RWPE1 (cell line): ENCODE results near the gene BRSK1.
A peak's percentile ranks its signal among the peaks of the same experiment; 100 is the strongest.

ENCODE experiments used
- CTCF ChIA-PET: fragments of 350-600 bp; sonication (Branson Sonifier 250); formaldehyde crosslinking; extraction: SDS; loops from one replicate; lab custom pipeline; 2021; lab: Yijun Ruan, JAX
- POLR2A ChIA-PET: fragments of 400-600 bp; formaldehyde crosslinking; extraction: SDS; loops from one replicate; lab custom pipeline; 2020; ENCODE audit warnings: antibody characterized with exemption; ENCODE audit not compliant: low non-redundant PET; lab: Yijun Ruan, JAX
- DNase-seq: peaks from one replicate; pipeline ENCODE4 v3.0.0; 2012; ENCODE audit warnings: low spot score
- H3K27ac ChIP-seq: fragments of 450-650 bp; 2 replicates; pipeline ENCODE4 v1.5.1; 2017
- TF ChIP-seq, protein P1 (sequence below): fragments of 450-650 bp; conservative IDR thresholded peaks from 2 replicates; pipeline ENCODE4 v1.5.1; 2017; ENCODE audit warnings: low read depth, mild to moderate bottlenecking

Gene BRSK1

DNA sequence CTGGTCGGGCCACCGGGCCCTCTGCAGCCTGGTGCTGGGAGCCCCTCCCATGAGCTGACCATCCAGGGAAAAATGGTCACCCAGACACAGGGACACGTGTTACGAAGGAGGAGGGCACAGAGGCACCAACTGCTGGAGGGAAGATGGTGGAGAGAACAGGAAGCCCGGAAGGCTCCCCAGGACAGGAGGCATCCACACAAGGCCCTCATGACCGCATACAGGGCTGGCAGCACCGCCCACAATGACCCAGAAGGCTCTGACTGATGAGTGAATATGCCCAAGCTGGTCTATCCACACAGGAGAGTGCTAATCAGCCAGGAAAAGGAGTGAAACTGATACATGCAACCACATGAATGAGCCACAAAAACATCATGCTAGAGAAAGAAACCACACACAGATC lies 41.3 kb upstream of the BRSK1 start:
- no peak for DNase-seq
- H3K27ac ChIP-seq = peak overlapping the region; percentile 23
- CTCF ChIA-PET = no interaction called here
- POLR2A ChIA-PET = interaction anchor here (0.5 kb wide), 1 partner anchor 234 kb away, joined by 3 read pairs; no protein-coding TSS in a partner anchor
- TF ChIP-seq, protein P1, sequence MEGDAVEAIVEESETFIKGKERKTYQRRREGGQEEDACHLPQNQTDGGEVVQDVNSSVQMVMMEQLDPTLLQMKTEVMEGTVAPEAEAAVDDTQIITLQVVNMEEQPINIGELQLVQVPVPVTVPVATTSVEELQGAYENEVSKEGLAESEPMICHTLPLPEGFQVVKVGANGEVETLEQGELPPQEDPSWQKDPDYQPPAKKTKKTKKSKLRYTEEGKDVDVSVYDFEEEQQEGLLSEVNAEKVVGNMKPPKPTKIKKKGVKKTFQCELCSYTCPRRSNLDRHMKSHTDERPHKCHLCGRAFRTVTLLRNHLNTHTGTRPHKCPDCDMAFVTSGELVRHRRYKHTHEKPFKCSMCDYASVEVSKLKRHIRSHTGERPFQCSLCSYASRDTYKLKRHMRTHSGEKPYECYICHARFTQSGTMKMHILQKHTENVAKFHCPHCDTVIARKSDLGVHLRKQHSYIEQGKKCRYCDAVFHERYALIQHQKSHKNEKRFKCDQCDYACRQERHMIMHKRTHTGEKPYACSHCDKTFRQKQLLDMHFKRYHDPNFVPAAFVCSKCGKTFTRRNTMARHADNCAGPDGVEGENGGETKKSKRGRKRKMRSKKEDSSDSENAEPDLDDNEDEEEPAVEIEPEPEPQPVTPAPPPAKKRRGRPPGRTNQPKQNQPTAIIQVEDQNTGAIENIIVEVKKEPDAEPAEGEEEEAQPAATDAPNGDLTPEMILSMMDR = no peak

DNA sequence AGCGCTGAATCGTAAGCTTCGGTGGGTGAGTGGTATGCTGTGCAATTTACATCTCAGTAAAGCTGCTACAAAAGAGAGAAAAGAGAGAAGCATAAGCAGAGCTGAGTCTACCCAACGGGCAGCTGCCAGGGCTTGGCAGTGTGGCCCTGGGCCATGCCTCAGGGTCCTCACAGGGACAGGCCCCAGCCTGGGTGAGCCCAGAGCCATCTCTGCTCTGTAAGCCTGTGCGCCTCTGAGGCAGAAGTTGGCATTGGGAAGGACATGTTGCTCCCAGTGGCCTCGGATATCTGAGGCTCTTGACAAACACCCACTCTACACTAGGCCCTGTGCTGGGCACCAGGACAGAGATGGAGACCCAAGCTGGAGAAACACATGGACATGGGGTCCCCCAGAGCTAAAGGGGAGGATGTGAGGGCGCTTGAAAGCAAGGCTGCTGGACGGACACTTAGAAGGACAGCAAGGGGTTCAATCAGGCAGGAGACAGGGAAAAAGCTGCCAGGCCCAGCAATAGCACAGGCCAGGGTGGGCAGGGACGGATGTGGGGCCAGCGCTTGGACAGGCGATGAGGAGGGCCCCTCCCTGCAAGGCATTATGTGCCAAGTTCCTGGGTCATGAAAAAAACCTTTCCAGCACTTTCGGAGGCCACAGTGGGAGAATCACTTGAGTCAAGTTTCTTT lies 39.7 kb upstream of the BRSK1 start:
- CTCF ChIA-PET = no interaction called here
- H3K27ac ChIP-seq = peak overlapping the region; percentile 5; the same call in 1 of the 2 replicates
- DNase-seq = no peak
- POLR2A ChIA-PET = interaction anchor here (0.7 kb wide), 1 partner anchor 13 kb away, joined by 3 read pairs; no protein-coding TSS in a partner anchor
- TF ChIP-seq, protein P1 = no peak

DNA sequence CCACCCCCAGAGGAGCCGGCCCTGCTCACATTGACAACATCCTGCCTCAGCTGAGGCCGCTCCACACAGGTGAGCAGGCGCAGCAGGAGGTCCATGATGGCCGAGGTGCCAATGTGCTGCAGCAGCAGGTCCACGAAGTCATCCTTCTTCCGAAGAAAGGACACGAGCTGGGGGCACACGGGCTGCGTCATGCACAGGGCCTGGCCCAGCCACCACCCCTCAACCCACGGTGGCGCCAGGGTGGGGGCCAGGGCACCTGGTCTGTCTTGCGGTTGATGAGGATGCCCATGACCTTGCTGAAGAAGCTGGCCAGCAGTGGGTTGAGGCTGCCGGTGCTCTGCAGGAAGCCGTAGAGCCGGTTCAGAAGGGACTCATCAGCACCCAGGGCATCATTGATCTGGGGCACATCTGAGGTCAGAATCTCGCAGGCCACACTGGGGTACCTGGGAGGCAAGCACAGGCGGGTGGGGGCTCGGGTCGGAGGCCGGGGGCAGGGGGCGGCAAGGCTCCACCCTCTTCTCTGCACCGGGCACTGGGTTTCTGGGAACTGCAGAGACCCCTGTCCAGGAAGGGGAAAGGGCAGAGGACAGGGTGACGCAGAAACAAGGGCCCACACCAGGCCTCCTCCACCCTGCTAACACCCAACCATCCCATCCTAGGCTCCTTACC lies 38.4 kb upstream of the BRSK1 start:
- TF ChIP-seq, protein P1 = no peak
- POLR2A ChIA-PET = no interaction called here
- DNase-seq = no peak
- CTCF ChIA-PET = no interaction called here
- peak overlapping the region; percentile 99 for H3K27ac ChIP-seq

DNA sequence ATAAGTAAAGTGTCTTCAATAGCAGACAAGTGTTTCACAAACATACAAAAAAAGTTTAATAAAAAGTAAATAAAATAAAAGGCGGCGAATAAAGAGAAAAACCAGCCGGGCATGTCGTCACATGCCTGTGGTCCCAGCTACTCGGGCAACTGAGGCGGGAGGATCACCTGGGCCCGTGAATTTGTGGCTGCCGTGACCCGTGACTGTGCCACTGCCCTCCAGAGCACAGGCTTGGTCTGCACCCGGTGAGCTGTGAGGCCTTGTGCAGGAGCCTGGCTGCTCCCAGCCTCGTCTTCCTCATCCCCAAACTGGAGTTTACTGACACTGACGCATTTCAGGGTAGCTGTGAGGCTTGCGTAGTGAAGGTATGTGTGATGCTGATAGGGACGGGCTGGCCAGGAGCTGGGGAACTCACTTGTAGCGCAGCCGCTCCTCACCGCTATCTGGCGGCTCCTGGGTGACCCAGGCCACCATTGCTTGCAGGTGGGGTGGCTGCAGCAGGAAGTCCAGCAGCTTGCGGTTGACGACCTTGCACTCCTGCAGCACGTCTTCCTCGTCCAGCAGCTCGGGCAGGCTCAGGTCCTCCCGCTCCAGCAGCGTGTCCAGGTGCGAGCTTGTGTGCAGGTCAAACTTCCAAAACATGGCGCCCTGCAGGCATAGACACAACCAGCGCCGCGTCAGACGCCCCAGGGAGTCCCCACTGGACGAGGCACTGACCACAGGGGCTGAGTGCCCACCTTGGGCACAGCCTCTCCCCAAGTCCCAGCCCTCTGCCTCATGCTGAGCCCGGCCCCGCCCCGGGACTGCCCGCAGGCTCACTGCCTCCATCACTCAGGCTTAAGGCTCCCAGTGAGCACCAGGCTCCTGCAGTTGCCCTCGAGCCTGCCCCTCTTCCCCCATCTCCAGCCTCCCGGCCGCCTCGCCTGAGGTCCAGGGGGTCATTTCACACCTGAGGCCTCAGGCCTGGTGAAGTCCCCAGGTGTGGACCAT lies 37.0 kb upstream of the BRSK1 start:
- peak overlapping the region; percentile 99 for H3K27ac ChIP-seq
- TF ChIP-seq, protein P1 = no peak
- POLR2A ChIA-PET = no interaction called here
- CTCF ChIA-PET = no interaction called here
- DNase-seq = no peak

DNA sequence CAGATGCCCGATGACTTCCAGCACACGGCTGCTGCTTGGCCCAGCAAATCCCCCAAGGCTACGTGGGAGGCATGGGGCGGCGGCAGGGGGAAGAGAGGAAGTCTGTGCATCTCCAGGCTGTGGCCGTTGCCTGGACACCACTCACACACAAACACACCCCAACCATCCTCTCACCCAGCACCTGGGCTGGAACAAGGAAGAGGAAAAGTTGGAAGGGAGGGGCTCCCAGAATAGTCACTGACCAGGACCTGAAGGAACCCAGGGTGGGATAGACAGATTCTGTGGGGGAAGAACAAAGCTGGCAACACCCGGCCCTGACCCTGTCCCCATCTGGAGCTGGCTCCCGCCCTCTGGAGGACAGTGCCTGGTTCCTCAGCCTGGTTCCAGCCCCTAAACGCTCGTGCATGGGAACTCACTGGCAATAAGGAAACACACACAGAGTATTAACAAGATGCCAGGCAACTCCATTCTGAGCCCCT lies 36.1 kb upstream of the BRSK1 start:
- ChIA-PET POLR2A (interaction anchor here (0.8 kb wide), 1 partner anchor 11 kb away, joined by 3 read pairs; the partner anchor contains the start of gene PPP6R1), CTCF (no interaction called here)
- H3K27ac ChIP-seq = peak overlapping the region; percentile 99
- TF ChIP-seq, protein P1 = no peak
- DNase-seq = peak; percentile 76
